Cerebellar cortex (tissue), 1 donor: ENCODE data around the gene MAN1A1.

Experiments
- DNase-seq: peaks from one replicate; pipeline ENCODE4 v3.0.0-alpha.2; 2015; ENCODE audit warnings: low spot score

MAN1A1 gene

GRCh38 chr6:119346450-119346849 is 3.1 kb downstream of the MAN1A1 start:
- DNase-seq: peak; percentile 65

- DNase-seq: no peak
These were observed 4.4 kb downstream of the MAN1A1 start for GRCh38 chr6:119345114-119345513.

- no peak for DNase-seq
These were observed 5.3 kb downstream of the MAN1A1 start for GRCh38 chr6:119344306-119344705.

- no peak for DNase-seq
These were observed 5.9 kb downstream of the MAN1A1 start for GRCh38 chr6:119343573-119344146.

GRCh38 chr6:119343167-119343566 is 6.4 kb downstream of the MAN1A1 start:
- DNase-seq: no peak

- no peak for DNase-seq
These were observed 7.1 kb downstream of the MAN1A1 start for GRCh38 chr6:119342430-119342829.

GRCh38 chr6:119340796-119341487 is 8.6 kb downstream of the MAN1A1 start:
- no peak for DNase-seq

- no peak for DNase-seq
These were observed 9.6 kb downstream of the MAN1A1 start for GRCh38 chr6:119339941-119340456.

GRCh38 chr6:119337762-119338161 is 11.8 kb downstream of the MAN1A1 start:
- no peak for DNase-seq

GRCh38 chr6:119337252-119337651 is 12.3 kb downstream of the MAN1A1 start:
- no peak for DNase-seq

- no peak for DNase-seq
These were observed 14.9 kb downstream of the MAN1A1 start for GRCh38 chr6:119334535-119335264.

- peak; percentile 58 for DNase-seq
These were observed 15.8 kb downstream of the MAN1A1 start for GRCh38 chr6:119333707-119334295.

GRCh38 chr6:119333063-119333609 is 16.4 kb downstream of the MAN1A1 start:
- DNase-seq: no peak

- no peak for DNase-seq
These were observed 17.8 kb downstream of the MAN1A1 start for GRCh38 chr6:119331663-119332286.

GRCh38 chr6:119330520-119331113 is 18.9 kb downstream of the MAN1A1 start:
- DNase-seq: no peak

- DNase-seq: no peak
These were observed 19.8 kb downstream of the MAN1A1 start for GRCh38 chr6:119329794-119330180.

GRCh38 chr6:119328892-119329793 is 20.4 kb downstream of the MAN1A1 start:
- no peak for DNase-seq

GRCh38 chr6:119328254-119328653 is 21.3 kb downstream of the MAN1A1 start:
- DNase-seq: no peak

GRCh38 chr6:119327810-119328209 is 21.8 kb downstream of the MAN1A1 start:
- DNase-seq: no peak

GRCh38 chr6:119326291-119327005 is 23.1 kb downstream of the MAN1A1 start:
- DNase-seq: no peak
